Neural progenitor cell (in vitro differentiated cells): ENCODE measurements around the gene SLC31A2. TPM values are rescaled to one million over a fixed set of nuclear protein-coding genes. Genes with fewer than 3 reads are reported as not detected.

ENCODE experiments used
- DNase-seq: peaks from one replicate; pipeline ENCODE4 v3.0.0-alpha.2; 2016; ENCODE audit warnings: low spot score
- H2AFZ ChIP-seq: fragments of 200-600 bp; sonication (generic); replicated peaks from 2 replicates; pipeline ENCODE4 v1.6.1; 2016; ENCODE audit warnings: antibody characterized with exemption
- H3F3A ChIP-seq: fragments of 200-600 bp; sonication (generic); 2 replicates; pipeline ENCODE4 v1.6.1; 2016; ENCODE audit warnings: antibody characterized with exemption, low read depth
- H3K27ac ChIP-seq: fragments of 200-600 bp; sonication (generic); 2 replicates; pipeline ENCODE4 v1.5.1; 2016; ENCODE audit warnings: mild to moderate bottlenecking
- H3K27me3 ChIP-seq: fragments of 200-600 bp; sonication (generic); 2 replicates; pipeline ENCODE4 v1.6.1; 2016; ENCODE audit warnings: mild to moderate bottlenecking, moderate library complexity
- H3K36me3 ChIP-seq: fragments of 200-600 bp; sonication (generic); 2 replicates; pipeline ENCODE4 v1.5.1; 2016
- H3K4me1 ChIP-seq: fragments of 200-600 bp; sonication (generic); 2 replicates; pipeline ENCODE4 v1.6.1; 2016; ENCODE audit warnings: mixed run types
- H3K4me2 ChIP-seq: fragments of 200-600 bp; sonication (generic); 2 replicates; pipeline ENCODE4 v1.6.1; 2016
- H3K4me3 ChIP-seq: fragments of 200-600 bp; sonication (generic); 2 replicates; pipeline ENCODE4 v1.5.1; 2016
- H3K79me2 ChIP-seq: fragments of 200-600 bp; sonication (generic); 2 replicates; pipeline ENCODE4 v1.6.1; 2016; ENCODE audit warnings: low read depth
- H3K9ac ChIP-seq: fragments of 200-600 bp; sonication (generic); 2 replicates; pipeline ENCODE4 v1.6.1; 2016
- H3K9me3 ChIP-seq: fragments of 200-600 bp; sonication (generic); 2 replicates; pipeline ENCODE4 v1.5.1; 2016; ENCODE audit warnings: low read depth
- H4K20me1 ChIP-seq: fragments of 200-600 bp; sonication (generic); 2 replicates; pipeline ENCODE4 v1.6.1; 2016; ENCODE audit warnings: low read depth
- H3K27ac Mint-ChIP-seq: 3 replicates; pipeline ENCODE4 v1.8.0; 2021; ENCODE audit warnings: mixed read lengths
- H3K27me3 Mint-ChIP-seq: 2 replicates; pipeline ENCODE4 v1.8.0; 2022; ENCODE audit warnings: low read depth, mild to moderate bottlenecking, inconsistent platforms, moderate library complexity, mixed read lengths; ENCODE audit not compliant: insufficient read depth
- H3K36me3 Mint-ChIP-seq: 3 replicates; pipeline ENCODE4 v1.8.0; 2021; ENCODE audit warnings: mixed read lengths
- H3K4me1 Mint-ChIP-seq: 3 replicates; pipeline ENCODE4 v1.8.0; 2021; ENCODE audit warnings: mixed read lengths
- H3K4me3 Mint-ChIP-seq: 3 replicates; pipeline ENCODE4 v1.8.0; 2021; ENCODE audit warnings: mild to moderate bottlenecking, moderate library complexity, mixed read lengths
- H3K9me3 Mint-ChIP-seq: 3 replicates; pipeline ENCODE4 v1.8.0; 2020; ENCODE audit warnings: mixed read lengths
- EZH2 ChIP-seq: fragments of 200-600 bp; sonication (generic); IDR thresholded peaks from 2 replicates; pipeline ENCODE4 v1.6.1; 2017; ENCODE audit warnings: antibody characterized with exemption, mild to moderate bottlenecking, moderate library complexity
- EZH2phosphoT487 ChIP-seq: fragments of 200-600 bp; sonication (generic); IDR thresholded peaks from 2 replicates; pipeline ENCODE4 v1.6.1; 2017; ENCODE audit warnings: antibody characterized with exemption
- total RNA-seq: library from RNA; depleted of rRNA; stranded (reverse); fragments of >200 nt; gene quantifications from 2 replicates; pipeline ENCODE4 v1.2.3, GENCODE V29; 2015; ENCODE audit warnings: low replicate concordance
- TF ChIP-seq, protein P1 (sequence below): fragments of 200-600 bp; sonication (generic); IDR thresholded peaks from 2 replicates; pipeline ENCODE4 v1.5.1; 2017; ENCODE audit warnings: antibody characterized with exemption, mild to moderate bottlenecking

Gene SLC31A2
- total RNA-seq, 1 donor from 2014 or later: 0.34 TPM

DNA sequence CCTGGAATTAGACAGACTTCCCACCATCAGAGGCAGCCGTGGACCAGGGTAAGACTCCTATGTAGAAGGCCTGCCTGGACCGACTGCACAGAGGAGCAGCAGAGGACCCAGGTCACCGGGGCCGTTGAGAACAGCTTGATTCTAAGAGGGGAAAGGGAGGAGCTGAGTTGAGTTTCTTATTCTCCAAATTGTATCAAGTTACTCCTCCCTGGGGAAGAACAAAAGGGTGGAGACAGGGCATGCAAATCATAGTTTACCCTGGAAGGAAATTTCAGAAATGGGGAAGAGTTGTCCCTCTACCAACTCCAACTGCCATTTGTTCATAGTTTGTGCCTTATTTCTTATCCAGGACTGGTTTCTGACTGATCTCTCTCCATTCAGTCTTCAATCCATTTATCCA is 20.9 kb upstream of the SLC31A2 start:
- H3K4me1 Mint-ChIP-seq: no peaks in the 10 kb centered on the region
- no peaks in the 10 kb centered on the region for H3K79me2 ChIP-seq

DNA sequence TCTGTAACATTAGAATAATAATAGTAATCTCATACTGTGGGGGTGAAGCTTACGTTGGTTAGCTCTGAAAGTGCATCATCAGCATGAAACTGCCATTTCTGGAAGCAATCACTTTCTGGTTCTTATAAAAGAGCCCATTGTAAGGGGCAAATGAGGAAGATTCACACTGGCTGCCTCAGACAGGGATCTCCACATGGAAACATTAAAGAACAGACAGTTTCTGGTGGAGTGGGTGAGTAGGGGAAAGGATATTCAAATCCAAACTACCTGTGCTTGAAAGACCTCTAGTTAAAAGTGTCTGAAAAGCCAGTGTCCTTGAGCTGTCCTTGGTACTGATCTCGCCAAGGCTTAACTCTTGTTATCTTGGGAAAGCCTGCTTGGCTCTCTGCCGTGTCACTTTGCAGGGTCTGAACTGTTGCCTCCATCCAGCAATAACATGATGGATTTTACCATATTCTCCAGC is 19.1 kb upstream of the SLC31A2 start:
- peak; percentile 62 for DNase-seq
- no peak overlapping the region for H3K27ac ChIP-seq
- H3K4me3 ChIP-seq: no peak overlapping the region
- Mint-ChIP-seq H3K27ac (no peak overlapping the region), H3K4me1 (no peaks in the 10 kb centered on the region), H3K9me3 (no peaks in the 10 kb centered on the region), H3K27me3 (peaks cover 17% of the 10 kb centered on the region), H3K4me3 (no peak overlapping the region), H3K36me3 (no peaks in the 10 kb centered on the region)
- no peak overlapping the region for H2AFZ ChIP-seq
- no peaks in the 10 kb centered on the region for H4K20me1 ChIP-seq
- no peaks in the 10 kb centered on the region for H3K4me1 ChIP-seq
- H3K9ac ChIP-seq: no peak overlapping the region
- no peaks in the 10 kb centered on the region for H3K36me3 ChIP-seq
- no peak overlapping the region for H3K4me2 ChIP-seq
- peaks cover 6% of the 10 kb centered on the region for H3K27me3 ChIP-seq
- no peaks in the 10 kb centered on the region for H3K9me3 ChIP-seq
- no peaks in the 10 kb centered on the region for H3K79me2 ChIP-seq
- TF ChIP-seq, protein P1, sequence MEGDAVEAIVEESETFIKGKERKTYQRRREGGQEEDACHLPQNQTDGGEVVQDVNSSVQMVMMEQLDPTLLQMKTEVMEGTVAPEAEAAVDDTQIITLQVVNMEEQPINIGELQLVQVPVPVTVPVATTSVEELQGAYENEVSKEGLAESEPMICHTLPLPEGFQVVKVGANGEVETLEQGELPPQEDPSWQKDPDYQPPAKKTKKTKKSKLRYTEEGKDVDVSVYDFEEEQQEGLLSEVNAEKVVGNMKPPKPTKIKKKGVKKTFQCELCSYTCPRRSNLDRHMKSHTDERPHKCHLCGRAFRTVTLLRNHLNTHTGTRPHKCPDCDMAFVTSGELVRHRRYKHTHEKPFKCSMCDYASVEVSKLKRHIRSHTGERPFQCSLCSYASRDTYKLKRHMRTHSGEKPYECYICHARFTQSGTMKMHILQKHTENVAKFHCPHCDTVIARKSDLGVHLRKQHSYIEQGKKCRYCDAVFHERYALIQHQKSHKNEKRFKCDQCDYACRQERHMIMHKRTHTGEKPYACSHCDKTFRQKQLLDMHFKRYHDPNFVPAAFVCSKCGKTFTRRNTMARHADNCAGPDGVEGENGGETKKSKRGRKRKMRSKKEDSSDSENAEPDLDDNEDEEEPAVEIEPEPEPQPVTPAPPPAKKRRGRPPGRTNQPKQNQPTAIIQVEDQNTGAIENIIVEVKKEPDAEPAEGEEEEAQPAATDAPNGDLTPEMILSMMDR: no peak
- no peak for TF ChIP-seq EZH2
- TF ChIP-seq EZH2phosphoT487: no peak
- H3F3A ChIP-seq: no peaks in the 10 kb centered on the region

More for the DNA sequence above, 20.9 kb upstream of the SLC31A2 start:
- H3K27me3 ChIP-seq: peaks cover 6% of the 10 kb centered on the region
- no peak overlapping the region for H3K4me3 ChIP-seq
- H3K9me3 ChIP-seq: no peaks in the 10 kb centered on the region
- no peaks in the 10 kb centered on the region for H4K20me1 ChIP-seq
- no peaks in the 10 kb centered on the region for H3K4me1 ChIP-seq
- H2AFZ ChIP-seq: no peak overlapping the region
- H3K36me3 ChIP-seq: no peaks in the 10 kb centered on the region
- H3K27me3 Mint-ChIP-seq: peaks cover 17% of the 10 kb centered on the region
- H3K9ac ChIP-seq: no peak overlapping the region
- H3K9me3 Mint-ChIP-seq: no peaks in the 10 kb centered on the region
- H3K27ac Mint-ChIP-seq: no peak overlapping the region
- no peaks in the 10 kb centered on the region for H3K36me3 Mint-ChIP-seq
- no peak overlapping the region for H3K4me2 ChIP-seq
- H3K4me3 Mint-ChIP-seq: no peak overlapping the region
- DNase-seq: no peak
- TF ChIP-seq, protein P1: no peak
- TF ChIP-seq EZH2 (no peak), EZH2phosphoT487 (no peak)
- no peak overlapping the region for H3K27ac ChIP-seq
- H3F3A ChIP-seq: no peaks in the 10 kb centered on the region

DNA sequence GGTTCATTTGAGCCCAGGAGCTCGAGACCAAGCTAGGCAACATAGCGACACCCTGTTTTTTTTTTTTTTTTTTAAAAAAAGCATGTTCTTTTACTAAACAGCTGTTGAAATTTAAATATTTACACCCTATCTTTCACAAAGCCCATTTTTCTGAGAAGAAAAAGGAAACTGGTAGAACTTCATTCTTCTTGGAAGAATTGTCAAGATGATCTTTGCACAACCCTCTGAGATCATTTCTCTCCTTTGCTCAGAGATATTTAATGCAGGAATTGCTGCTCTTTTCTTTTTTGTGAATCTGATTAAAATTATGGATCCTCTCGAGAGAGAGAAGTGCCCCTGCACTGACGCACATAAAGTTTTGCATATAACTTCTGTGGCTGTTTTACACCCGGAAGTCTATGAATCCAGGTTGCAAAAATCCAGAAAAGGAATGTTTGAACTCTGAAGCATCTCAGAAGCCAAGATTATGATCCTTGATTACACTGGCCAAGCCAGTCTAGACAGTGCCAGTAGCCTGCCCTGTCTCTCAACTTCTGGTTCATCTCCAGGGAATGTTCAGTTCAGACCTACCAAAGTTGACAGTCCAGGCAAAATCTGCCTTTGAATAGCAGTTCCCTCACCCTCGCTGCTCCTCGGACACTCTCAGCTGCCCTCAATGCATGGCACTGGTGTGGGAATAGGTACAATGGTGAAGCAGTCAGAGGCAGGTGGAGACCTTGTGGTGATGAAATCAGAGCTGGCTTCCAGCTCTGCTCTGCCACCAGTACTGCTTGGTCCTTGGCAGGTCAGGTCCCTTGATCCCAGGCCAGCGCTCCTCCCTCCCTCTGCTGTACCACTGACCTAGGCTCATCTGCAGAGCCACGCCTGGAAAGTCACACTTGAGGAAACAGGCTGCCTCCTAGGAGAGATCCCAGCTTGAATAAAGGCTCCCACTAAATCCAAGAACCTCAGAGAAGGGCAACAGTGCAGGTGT is 13.3 kb upstream of the SLC31A2 start:
- no peak overlapping the region for H3K4me3 ChIP-seq

More for the DNA sequence above, 13.3 kb upstream of the SLC31A2 start:
- Histone ChIP-seq H3K79me2 (no peaks in the 10 kb centered on the region), H3K9me3 (no peaks in the 10 kb centered on the region), H4K20me1 (no peaks in the 10 kb centered on the region), H3K4me1 (no peaks in the 10 kb centered on the region), H3K27ac (no peak overlapping the region), H3K4me2 (no peak overlapping the region), H3K36me3 (no peaks in the 10 kb centered on the region), H3F3A (no peaks in the 10 kb centered on the region), H3K9ac (no peak overlapping the region), H2AFZ (no peak overlapping the region), H3K27me3 (no peaks in the 10 kb centered on the region)
- Mint-ChIP-seq H3K4me3 (no peak overlapping the region), H3K9me3 (peaks cover 16% of the 10 kb centered on the region), H3K27ac (no peak overlapping the region), H3K4me1 (peaks cover 12% of the 10 kb centered on the region), H3K36me3 (no peaks in the 10 kb centered on the region), H3K27me3 (peaks cover 12% of the 10 kb centered on the region)
- DNase-seq: no peak
- TF ChIP-seq, protein P1: no peak
- TF ChIP-seq EZH2phosphoT487 (no peak), EZH2 (no peak)
